Measurements from ENCODE around the gene CMC2. TPM values are rescaled to one million over a fixed set of nuclear protein-coding genes. Genes with fewer than 3 reads are reported as not detected.

The CMC2 gene
- polyA plus RNA-seq, 5 donors, result 37.4 to 60.7 (median 47.1) TPM

- no peak for DNase-seq
Observed at GRCh38 chr16:80935691-80936090, 71.0 kb downstream of the CMC2 start.

- peak; percentile 36 to 45 for DNase-seq
Observed at GRCh38 chr16:80932708-80933095, 74.0 kb downstream of the CMC2 start.

GRCh38 chr16:80931801-80932707, 74.6 kb downstream of the CMC2 start:
- DNase-seq, result peak; percentile 65 to 74

GRCh38 chr16:80924372-80924978, 82.2 kb downstream of the CMC2 start:
- DNase-seq, result peak in 1 of 2 donors; percentile 12

GRCh38 chr16:80923356-80923755, 83.3 kb downstream of the CMC2 start:
- DNase-seq, result no peak

Other genes with a start within 250 kb of the CMC2 start
- gene CDYL2, start 202.3 kb downstream of the CMC2 start, polyA plus RNA-seq (ENCODE audit: insufficient read depth in 1 of 5, insufficient read length in 5 of 5, low replicate concordance in 1 of 5), result 1 to 10 TPM; 4.2 to 5.5 (median 4.6) TPM
- 10 to 100 TPM; 14.1 to 35.8 (median 19.2) TPM for gene CENPN, start 329 bp upstream of the CMC2 start, polyA plus RNA-seq (ENCODE audit: insufficient read depth in 1 of 5, insufficient read length in 5 of 5, low replicate concordance in 1 of 5)
- gene ATMIN, start 29.0 kb upstream of the CMC2 start, polyA plus RNA-seq (ENCODE audit: insufficient read depth in 1 of 5, insufficient read length in 5 of 5, low replicate concordance in 1 of 5), result 10 to 100 TPM; 29.8 to 51.0 (median 39.9) TPM
- 1 to 10 TPM; 1.6 to 2.5 (median 1.9) TPM for gene C16orf46, start 70.4 kb upstream of the CMC2 start, polyA plus RNA-seq (ENCODE audit: insufficient read depth in 1 of 5, insufficient read length in 5 of 5, low replicate concordance in 1 of 5)
- 10 to 100 TPM; 64.4 to 95.7 (median 72.7) TPM for gene GCSH, start 89.5 kb upstream of the CMC2 start, polyA plus RNA-seq (ENCODE audit: insufficient read depth in 1 of 5, insufficient read length in 5 of 5, low replicate concordance in 1 of 5)
- gene BCO1, start 231.8 kb upstream of the CMC2 start, polyA plus RNA-seq (ENCODE audit: insufficient read depth in 1 of 5, insufficient read length in 5 of 5, low replicate concordance in 1 of 5), result under 1 TPM; 0.40 to 0.84 (median 0.58) TPM

All from right lung (tissue), 5 donors.